Tibial artery (tissue), 4 donors: Measurements from ENCODE around the gene STAB2.

Source experiments
- DNase-seq, 2 donors: peaks; one replicate each; pipeline ENCODE4 v3.0.0-alpha.2; 2019
- H3K27ac ChIP-seq, 2 donors: fragments of 200-600 bp; sonication (generic) in 1 of 2; 1 replicate in 1 of 2; 2 replicates in 1 of 2; pipeline ENCODE4 v1.5.1; 2018 to 2019; ENCODE audit warnings: mild to moderate bottlenecking in 1 of 2
- H3K27me3 ChIP-seq, 2 donors: fragments of 200-600 bp; sonication (generic) in 1 of 2; one replicate each; pipeline versions ENCODE4 v1.5.1 to v1.6.0; 2016 to 2019
- H3K36me3 ChIP-seq, 3 donors: fragments of 200-600 bp; sonication (generic) in 2 of 3; one replicate each; pipeline ENCODE4 v1.5.1; 2016 to 2019; ENCODE audit warnings: mild to moderate bottlenecking in 2 of 3
- H3K4me1 ChIP-seq, 4 donors: fragments of 200-600 bp; sonication (generic) in 2 of 4; 1 replicate in 3 of 4; 2 replicates in 1 of 4; pipeline ENCODE4 v1.5.1; 2016 to 2019
- H3K4me3 ChIP-seq, 2 donors: fragments of 200-600 bp; sonication (generic) in 1 of 2; 1 replicate in 1 of 2; 2 replicates in 1 of 2; pipeline ENCODE4 v1.5.1; 2018 to 2019; ENCODE audit warnings: mild to moderate bottlenecking in 2 of 2
- H3K9me3 ChIP-seq, 3 donors: fragments of 200-600 bp; sonication (generic) in 1 of 3; one replicate each; pipeline ENCODE4 v1.5.1; 2016 to 2019
- intact Hi-C: fragments of 100-400 bp; cut with DNase I; formaldehyde crosslinking; loops from one replicate; pipeline ENCODE4 v1.15.0; 2023; ENCODE audit warnings: low total_unique reads
- TF ChIP-seq, protein P1 (sequence below), 2 experiments: fragments of 200-600 bp in 1 of 2; fragments of 450-650 bp in 1 of 2; IDR thresholded peaks; one replicate each; pipeline ENCODE4 v1.5.1; 2017 to 2019; ENCODE audit warnings: antibody characterized with exemption in 2 of 2, mild to moderate bottlenecking in 1 of 2, moderate library complexity in 1 of 2

Gene STAB2

DNA sequence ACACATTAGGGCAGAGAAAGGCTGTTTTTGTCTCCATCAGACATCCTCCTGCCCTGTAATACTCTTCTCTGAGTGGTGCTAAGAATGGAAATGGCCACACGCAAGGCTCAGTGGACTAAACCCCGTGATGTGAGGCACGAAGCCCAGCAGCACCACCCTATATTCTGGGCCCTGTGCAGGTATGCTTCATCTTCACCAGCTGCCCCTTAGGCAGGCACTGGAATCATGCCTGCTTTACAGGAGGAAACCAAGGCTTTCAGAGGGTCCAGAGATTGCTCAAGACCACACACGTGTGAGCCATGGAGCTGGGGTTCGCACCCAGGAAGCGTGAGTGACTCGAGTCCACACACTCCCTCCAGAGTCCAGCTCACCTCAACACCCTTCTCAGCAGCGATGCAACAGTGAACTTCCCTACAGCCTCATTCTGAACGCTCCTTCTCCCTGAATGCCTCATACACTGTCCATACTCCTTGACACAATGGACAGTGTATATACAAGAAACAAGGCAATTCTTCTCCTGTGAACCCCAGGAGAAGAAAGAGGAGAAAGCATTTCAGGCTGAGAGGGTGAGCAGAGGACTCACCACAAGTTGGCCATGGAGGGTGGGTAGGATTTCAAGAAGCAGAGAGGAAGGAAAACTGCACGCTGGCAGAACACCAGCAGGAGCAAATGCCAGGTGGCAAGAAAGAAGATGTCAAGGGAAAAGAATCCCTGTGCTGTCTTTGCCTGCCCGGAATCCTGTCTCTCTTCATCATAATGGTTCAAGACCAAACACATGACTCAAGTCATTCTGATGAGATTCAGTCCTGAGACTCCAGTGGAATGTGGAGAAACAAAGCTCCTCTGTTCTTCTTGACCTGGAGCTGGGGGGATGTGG, 214.9 kb downstream of the STAB2 start:
- H3K36me3 ChIP-seq, result peaks cover 2 to 15% (median 14%) of the 10 kb centered on the region in 3 donors
- no peak for DNase-seq
- no peaks in the 10 kb centered on the region for H3K27me3 ChIP-seq
- TF ChIP-seq, protein P1, sequence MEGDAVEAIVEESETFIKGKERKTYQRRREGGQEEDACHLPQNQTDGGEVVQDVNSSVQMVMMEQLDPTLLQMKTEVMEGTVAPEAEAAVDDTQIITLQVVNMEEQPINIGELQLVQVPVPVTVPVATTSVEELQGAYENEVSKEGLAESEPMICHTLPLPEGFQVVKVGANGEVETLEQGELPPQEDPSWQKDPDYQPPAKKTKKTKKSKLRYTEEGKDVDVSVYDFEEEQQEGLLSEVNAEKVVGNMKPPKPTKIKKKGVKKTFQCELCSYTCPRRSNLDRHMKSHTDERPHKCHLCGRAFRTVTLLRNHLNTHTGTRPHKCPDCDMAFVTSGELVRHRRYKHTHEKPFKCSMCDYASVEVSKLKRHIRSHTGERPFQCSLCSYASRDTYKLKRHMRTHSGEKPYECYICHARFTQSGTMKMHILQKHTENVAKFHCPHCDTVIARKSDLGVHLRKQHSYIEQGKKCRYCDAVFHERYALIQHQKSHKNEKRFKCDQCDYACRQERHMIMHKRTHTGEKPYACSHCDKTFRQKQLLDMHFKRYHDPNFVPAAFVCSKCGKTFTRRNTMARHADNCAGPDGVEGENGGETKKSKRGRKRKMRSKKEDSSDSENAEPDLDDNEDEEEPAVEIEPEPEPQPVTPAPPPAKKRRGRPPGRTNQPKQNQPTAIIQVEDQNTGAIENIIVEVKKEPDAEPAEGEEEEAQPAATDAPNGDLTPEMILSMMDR (IDR thresholded peaks at IDR 0.05), result no peak
- no peaks in the 10 kb centered on the region for H3K9me3 ChIP-seq
- H3K4me3 ChIP-seq, result no peak overlapping the region
- intact Hi-C loops, result loop anchor here (5.0 kb wide), 1 partner anchor 35 kb away; no protein-coding TSS in a partner anchor
- peaks cover 0 to 82% (median 61%) of the 10 kb centered on the region in 4 donors for H3K4me1 ChIP-seq
- H3K27ac ChIP-seq, result peak overlapping the region; percentile 76 to 80

DNA sequence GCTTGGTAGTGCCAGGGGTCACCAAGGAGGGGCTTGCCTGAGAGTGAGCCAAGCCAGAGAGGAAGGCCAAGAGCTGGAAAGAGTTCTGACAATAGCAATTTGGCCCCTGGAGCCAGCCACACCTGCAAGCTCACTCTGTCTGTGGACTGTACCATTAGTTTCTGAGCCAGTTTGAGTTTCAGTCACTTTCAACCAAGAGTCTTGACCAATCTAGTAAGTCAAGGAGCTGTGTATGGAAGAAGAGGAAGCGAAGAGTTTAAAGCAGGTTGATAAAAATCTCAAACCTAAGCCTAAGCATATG, 215.5 kb downstream of the STAB2 start:
- Histone ChIP-seq H3K27ac (peak overlapping the region; percentile 76 to 80), H3K27me3 (no peaks in the 10 kb centered on the region), H3K9me3 (no peaks in the 10 kb centered on the region), H3K36me3 (peaks cover 0 to 13% (median 8%) of the 10 kb centered on the region in 3 donors), H3K4me1 (peaks cover 0 to 88% (median 67%) of the 10 kb centered on the region in 4 donors), H3K4me3 (no peak overlapping the region)
- DNase-seq, result no peak
- intact Hi-C loops, result loop anchor here (5.0 kb wide), 1 partner anchor 35 kb away; no protein-coding TSS in a partner anchor
- TF ChIP-seq, protein P1 (IDR thresholded peaks at IDR 0.05), result no peak

DNA sequence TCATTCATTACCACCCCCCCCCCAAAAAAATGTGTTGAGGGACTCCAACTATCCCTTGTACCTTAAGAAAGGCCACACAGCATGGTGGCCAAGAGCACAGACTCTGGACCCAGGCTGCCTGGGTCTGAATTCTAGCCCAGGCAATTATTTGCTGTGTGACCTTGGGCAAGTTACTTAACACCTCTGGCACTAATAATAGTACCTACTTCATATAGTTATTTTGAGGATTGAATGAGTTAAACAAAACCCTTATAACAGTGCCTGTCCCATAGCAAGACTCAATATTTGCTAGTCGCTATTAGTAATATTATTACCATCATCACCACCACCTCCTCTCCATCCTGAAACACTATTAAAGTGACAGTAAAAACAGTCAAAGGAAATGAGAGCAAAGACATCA, 216.8 kb downstream of the STAB2 start:
- Histone ChIP-seq H3K27me3 (no peaks in the 10 kb centered on the region), H3K27ac (peak overlapping the region; percentile 43 to 76), H3K4me1 (peaks cover 0 to 97% (median 76%) of the 10 kb centered on the region in 4 donors), H3K4me3 (no peak overlapping the region), H3K9me3 (no peaks in the 10 kb centered on the region), H3K36me3 (peaks cover 0 to 7% (median 0%) of the 10 kb centered on the region in 3 donors)
- TF ChIP-seq, protein P1 (IDR thresholded peaks at IDR 0.05), result no peak
- no peak for DNase-seq
- intact Hi-C loops, result loop anchor here (2.0 to 5.0 kb wide), 2 partner anchors 33 to 65 kb away; no protein-coding TSS in a partner anchor

DNA sequence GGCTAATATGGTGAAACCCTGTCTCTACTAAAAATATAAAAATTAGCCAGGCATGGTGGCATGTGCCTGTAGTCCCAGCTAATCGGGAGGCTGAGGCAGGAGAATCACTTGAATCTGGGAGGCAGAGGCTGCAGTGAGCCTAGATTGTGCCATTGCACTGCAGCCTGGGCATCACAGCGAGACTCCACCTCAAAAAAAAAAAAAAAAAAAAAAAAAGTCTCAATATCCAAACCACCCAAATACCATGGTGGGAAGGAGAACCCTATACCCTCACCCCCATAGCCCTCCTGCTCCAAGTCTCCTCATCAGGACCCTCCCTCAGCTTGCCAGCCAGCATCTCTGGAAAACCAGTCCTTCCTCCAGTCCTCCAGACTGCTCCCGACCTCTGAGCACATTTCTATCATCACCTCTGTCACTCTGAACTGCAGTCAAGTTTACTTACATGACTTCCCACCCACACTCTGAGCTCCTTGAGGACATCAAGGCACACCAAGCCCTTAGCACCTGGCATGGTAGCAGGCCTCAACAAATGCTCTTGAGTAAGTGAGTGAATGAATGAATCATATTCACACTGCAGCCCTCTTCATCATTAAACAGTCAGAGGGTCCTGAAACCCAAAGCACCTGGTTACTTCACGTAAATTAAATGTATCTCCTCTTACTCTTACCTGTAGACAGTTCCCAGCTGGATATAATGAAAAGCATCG, 218.7 kb downstream of the STAB2 start:
- intact Hi-C loops, result loop anchor here (2.0 kb wide), 1 partner anchor 63 kb away; no protein-coding TSS in a partner anchor
- H3K27ac ChIP-seq, result peak overlapping the region; percentile 43 to 76
- TF ChIP-seq, protein P1 (IDR thresholded peaks at IDR 0.05), result no peak
- peaks cover 0 to 93% (median 66%) of the 10 kb centered on the region in 4 donors for H3K4me1 ChIP-seq
- no peak overlapping the region for H3K4me3 ChIP-seq
- DNase-seq, result no peak
- H3K27me3 ChIP-seq, result no peaks in the 10 kb centered on the region
- peaks cover 0 to 14% (median 4%) of the 10 kb centered on the region in 3 donors for H3K36me3 ChIP-seq
- H3K9me3 ChIP-seq, result no peaks in the 10 kb centered on the region

DNA sequence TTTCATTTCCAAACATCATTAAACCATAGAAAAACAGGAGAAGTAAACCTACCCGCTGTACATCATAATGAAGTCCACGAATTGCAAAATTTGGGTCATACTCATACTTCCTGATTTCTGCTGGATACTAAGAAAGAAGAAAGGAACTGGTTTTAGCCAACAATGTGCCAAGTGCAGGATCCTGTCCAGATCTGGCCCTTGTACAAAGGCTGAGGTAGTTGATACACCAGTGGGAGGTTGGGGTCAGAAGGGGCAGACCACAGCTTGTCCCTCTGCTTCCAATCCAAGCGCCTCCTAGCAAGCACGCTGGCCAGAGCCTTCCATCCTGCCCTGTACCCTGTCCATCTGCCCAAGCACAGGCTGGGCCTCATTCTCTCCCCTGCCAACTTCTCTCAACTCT, 219.7 kb downstream of the STAB2 start:
- intact Hi-C loops, result no loop called here
- H3K4me1 ChIP-seq, result peaks cover 0 to 83% (median 57%) of the 10 kb centered on the region in 4 donors
- peaks cover 0 to 24% (median 13%) of the 10 kb centered on the region in 3 donors for H3K36me3 ChIP-seq
- H3K27ac ChIP-seq, result peak overlapping the region; percentile 19 to 76
- TF ChIP-seq, protein P1 (IDR thresholded peaks at IDR 0.05), result no peak
- H3K27me3 ChIP-seq, result no peaks in the 10 kb centered on the region
- no peak for DNase-seq
- no peaks in the 10 kb centered on the region for H3K9me3 ChIP-seq
- no peak overlapping the region for H3K4me3 ChIP-seq
